GM12801 (cell line): ENCODE data around the gene RASSF8.

Experiments used
- TF ChIP-seq, protein P1 (sequence below): IDR thresholded peaks from one replicate; pipeline ENCODE4 v1.5.1; 2011; ENCODE audit warnings: control low read depth; ENCODE audit not compliant: insufficient read length; ENCODE audit errors: extremely low read depth

The RASSF8 gene

DNA sequence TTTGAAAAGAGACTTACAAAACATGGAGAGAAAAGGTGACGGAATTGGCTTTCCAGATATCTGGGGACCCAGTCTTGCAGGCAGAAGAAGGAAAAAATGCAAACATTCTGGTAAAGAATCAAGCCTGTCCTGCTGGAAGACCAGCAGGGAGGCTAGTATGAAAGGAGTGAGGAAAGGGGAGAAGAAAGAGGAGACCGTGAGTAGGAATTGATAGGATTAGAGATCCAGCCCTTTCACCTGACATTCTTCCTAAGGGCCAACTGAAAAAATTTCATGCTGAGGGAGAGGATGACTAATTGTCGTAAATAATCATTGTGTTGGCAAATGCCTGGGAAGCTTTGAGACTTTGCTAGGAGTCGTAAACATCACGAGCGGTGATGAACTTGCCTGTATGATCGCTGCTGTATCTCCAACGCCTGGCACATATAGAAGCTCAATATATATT lies 154.2 kb downstream of the RASSF8 start:
- TF ChIP-seq, protein P1, sequence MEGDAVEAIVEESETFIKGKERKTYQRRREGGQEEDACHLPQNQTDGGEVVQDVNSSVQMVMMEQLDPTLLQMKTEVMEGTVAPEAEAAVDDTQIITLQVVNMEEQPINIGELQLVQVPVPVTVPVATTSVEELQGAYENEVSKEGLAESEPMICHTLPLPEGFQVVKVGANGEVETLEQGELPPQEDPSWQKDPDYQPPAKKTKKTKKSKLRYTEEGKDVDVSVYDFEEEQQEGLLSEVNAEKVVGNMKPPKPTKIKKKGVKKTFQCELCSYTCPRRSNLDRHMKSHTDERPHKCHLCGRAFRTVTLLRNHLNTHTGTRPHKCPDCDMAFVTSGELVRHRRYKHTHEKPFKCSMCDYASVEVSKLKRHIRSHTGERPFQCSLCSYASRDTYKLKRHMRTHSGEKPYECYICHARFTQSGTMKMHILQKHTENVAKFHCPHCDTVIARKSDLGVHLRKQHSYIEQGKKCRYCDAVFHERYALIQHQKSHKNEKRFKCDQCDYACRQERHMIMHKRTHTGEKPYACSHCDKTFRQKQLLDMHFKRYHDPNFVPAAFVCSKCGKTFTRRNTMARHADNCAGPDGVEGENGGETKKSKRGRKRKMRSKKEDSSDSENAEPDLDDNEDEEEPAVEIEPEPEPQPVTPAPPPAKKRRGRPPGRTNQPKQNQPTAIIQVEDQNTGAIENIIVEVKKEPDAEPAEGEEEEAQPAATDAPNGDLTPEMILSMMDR = no peak

DNA sequence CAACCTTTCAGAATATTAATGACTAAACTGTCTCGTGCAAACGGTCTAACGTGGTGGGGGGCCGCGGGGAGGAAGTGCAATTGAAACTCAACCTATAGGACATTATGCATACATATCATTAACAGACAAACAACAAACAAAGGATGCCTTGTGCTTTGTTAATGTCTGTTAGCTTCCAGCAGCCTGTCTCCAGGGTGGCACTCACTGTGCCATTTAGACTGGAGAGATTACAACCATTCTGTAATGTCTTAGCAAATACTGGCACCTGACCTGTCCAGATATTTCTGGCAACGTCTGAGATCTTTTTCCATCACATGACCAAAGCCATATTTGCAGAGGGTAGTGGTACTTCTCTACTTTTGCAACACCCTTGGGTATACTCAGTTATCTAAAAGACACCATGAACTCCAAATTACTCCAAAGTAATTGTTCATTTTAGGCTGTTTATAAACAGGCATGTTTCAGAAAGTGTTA lies 154.7 kb downstream of the RASSF8 start:
- TF ChIP-seq, protein P1 = no peak

DNA sequence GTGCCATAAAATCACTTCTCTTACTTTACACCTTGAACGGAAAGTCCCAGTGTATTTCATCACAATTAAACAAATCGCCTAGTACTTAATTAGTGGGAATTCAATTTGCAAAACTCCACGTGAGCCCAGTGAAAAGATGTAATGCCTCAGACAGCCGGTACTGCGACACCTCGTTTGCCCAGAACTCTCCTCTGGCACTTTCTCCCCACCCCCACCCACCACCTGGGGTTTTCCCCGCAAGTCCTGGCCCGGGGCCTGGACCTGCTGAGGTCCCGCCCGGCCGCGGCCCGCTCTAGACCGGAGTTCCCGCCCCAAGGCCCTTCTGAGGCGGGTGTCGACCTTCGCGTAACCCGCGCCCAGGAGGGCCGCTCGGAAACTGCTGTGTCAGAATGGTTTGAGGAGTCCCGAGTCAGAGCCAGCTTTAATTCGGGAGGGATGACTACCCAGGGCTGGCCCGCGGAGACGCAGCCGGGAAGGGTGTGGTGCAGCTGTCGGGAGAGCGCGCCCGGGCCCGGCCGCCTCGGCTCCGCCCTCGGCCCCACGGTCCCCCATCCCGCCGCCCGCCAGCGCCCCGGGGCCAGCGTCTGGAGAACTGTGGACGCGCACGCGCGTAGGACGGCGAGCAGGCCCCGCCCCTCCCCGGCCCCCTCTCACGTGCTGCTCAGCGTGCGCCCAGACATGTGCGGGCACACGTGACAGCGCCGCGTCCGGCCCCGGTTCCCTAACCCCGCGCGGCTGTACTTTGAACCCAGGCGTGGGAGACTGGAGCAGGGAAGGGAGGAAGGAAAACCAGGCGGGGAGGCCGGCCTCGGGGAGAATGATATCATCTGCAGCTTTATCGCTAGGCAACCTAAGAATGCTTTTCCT lies 155.6 kb downstream of the RASSF8 start:
- TF ChIP-seq, protein P1 = no peak

DNA sequence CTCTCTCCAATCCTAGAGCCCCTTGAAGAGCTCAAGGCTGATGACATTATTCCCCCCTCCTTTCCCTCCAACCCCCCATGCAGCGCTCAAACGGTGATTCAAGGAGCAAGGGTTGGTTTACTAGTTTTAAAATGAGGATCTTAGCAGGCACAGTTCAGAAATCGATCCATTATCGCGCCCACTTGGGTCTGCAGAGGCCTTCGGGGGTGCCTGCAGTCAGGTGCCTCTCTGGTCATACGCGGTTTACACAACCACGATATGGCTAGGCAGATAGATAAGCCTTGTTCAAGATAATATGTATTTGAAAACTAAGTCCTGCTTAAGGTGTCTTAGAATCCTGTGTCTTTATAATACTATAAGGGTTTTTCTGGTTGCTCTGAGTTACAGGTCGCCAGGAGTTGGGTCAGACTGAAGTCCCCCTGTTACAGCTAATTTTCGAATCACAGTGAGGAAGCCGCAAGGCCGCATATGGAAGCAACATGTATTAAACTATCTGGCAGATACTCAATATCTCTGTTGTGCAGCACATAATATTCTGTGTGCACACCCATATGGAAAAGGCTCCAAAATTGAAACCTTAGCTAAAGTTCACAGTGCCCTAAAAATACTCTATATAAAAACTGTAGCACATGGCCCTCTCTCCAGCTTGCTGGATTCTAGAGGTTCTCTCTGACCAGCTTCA lies 156.4 kb downstream of the RASSF8 start:
- TF ChIP-seq, protein P1 = no peak

DNA sequence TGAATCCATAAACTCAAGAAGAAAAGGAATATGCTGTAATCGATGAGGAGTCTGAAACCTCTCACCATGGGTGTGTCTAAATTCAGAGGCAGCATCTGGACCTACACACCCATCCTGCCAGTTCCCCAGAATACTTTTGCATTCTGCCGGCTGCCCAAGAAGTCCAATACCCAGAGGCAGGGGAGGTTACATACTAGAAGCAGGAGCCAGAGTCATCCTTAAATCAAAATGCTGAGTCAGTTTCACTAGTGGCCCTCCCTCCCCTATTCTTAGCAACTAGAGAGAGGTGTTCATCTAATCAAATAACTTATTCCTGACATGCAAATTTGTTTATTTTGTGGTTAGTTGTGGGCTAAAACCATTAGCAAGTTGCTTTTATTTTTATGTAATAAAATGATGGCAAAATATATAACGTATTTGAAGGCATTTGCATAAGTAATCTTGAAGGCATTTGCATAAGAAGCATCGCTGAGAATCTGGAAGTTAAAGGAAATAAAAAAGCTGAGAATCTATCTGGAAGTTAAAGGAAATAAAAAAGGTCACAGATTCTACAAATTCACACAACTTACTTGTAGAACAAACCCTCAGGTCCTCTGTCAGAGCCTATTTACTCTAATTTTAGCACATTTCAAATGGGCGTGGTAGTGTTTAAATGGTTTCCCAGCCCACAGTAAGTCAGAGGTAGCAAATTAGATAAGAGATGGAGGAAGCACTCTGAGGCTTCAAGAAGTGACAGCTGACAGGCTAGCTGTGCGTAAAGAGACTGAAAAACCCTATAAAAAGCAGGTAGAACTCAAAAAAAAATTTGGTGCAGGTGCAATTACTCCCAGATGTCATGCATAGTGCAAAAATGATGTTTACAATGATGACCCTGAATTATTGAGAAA lies 158.6 kb downstream of the RASSF8 start:
- TF ChIP-seq, protein P1 = no peak

DNA sequence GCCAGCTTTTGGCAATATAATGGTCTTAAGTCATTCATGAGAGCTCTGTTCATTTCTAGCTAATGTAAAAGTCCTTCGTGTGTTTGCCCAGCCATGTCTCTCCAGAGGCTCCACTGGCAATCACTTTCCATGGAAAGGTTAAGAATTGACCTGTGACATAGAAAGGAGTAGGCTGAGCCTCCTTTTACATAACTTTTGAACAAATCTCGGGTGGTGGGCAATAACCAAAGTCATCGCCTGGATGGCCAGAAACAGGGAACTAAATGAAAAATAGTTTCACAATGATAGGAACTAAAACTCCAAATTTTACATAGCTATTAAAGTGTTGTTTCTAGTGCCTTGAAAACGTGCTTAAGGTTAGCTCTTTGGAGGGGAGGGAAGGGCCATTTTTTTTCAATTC lies 159.8 kb downstream of the RASSF8 start:
- TF ChIP-seq, protein P1 = no peak
